Spleen (tissue), 11 donors: ENCODE results near the gene ZYX. TPM values are rescaled to one million over a fixed set of nuclear protein-coding genes. Genes with fewer than 3 reads are reported as not detected.

Source experiments
- DNase-seq: peaks from one replicate; pipeline ENCODE4 v3.0.0-alpha.2; 2020
- H3K27ac ChIP-seq, 8 donors: fragments of 200-600 bp; sonication (generic) in 7 of 8; 1 replicate in 4 of 8; 2 replicates in 4 of 8; pipeline versions ENCODE4 v1.5.0 to v1.8.0; 2016 to 2021; ENCODE audit warnings: inconsistent platforms in 4 of 8, mild to moderate bottlenecking in 4 of 8, moderate library complexity in 1 of 8
- H3K27me3 ChIP-seq, 7 donors: fragments of 200-600 bp; sonication (generic) in 6 of 7; replicated peaks in 1 of 7; 1 replicate in 4 of 7; 2 replicates in 3 of 7; pipeline versions ENCODE4 v1.5.0 to v1.8.0; 2016 to 2021; ENCODE audit warnings: inconsistent platforms in 3 of 7, mild to moderate bottlenecking in 1 of 7
- H3K36me3 ChIP-seq, 6 donors: fragments of 200-600 bp; sonication (generic) in 5 of 6; 1 replicate in 4 of 6; 2 replicates in 2 of 6; pipeline versions ENCODE4 v1.5.0 to v1.8.0; 2016 to 2021; ENCODE audit warnings: inconsistent platforms in 2 of 6
- H3K4me1 ChIP-seq, 6 donors: fragments of 200-600 bp; sonication (generic) in 5 of 6; 1 replicate in 3 of 6; 2 replicates in 3 of 6; pipeline versions ENCODE4 v1.5.0 to v1.8.0; 2016 to 2021; ENCODE audit warnings: inconsistent platforms in 3 of 6
- H3K4me3 ChIP-seq, 8 donors: fragments of 200-600 bp; sonication (generic) in 7 of 8; 1 replicate in 4 of 8; 2 replicates in 4 of 8; pipeline versions ENCODE4 v1.5.0 to v1.8.0; 2016 to 2021; ENCODE audit warnings: inconsistent platforms in 4 of 8, mild to moderate bottlenecking in 4 of 8, moderate library complexity in 2 of 8
- H3K9me3 ChIP-seq, 8 donors: fragments of 200-600 bp; sonication (generic) in 7 of 8; 1 replicate in 4 of 8; 2 replicates in 4 of 8; pipeline versions ENCODE4 v1.5.0 to v1.8.0; 2016 to 2021; ENCODE audit warnings: inconsistent platforms in 4 of 8
- POLR2A ChIP-seq, 3 donors: fragments of 450-650 bp; IDR thresholded peaks; one replicate each; pipeline ENCODE4 v1.5.1; 2017; ENCODE audit warnings: antibody characterized with exemption in 3 of 3, mild to moderate bottlenecking in 1 of 3
- POLR2AphosphoS5 ChIP-seq, 3 donors: sonication (generic); formaldehyde crosslinking; IDR thresholded peaks; one replicate each; pipeline ENCODE4 v1.5.1; 2017; ENCODE audit warnings: antibody characterized with exemption in 3 of 3
- WGBS, 5 donors: extraction: QIAGEN DNeasy Blood & Tissue Kit in 3 of 5; methylation state at CpG; one replicate each; pipeline versions ENCODE4 v1.1.5 to v1.1.7; 2013 to 2018; 5-methylcytosine and 5-hydroxymethylcytosine counted together
- intact Hi-C: fragments of 100-400 bp; cut with DNase I; formaldehyde crosslinking; loops from one replicate; pipeline ENCODE4 v1.15.0; 2023; ENCODE audit warnings: low total_unique reads
- polyA plus RNA-seq, 3 donors: library from polyadenylated mRNA; stranded (reverse); fragments of 200-250 nt; gene quantifications; one replicate each; pipeline ENCODE4 v1.2.1, GENCODE V29; 2013
- total RNA-seq, 7 donors: library from RNA; depleted of rRNA in 3 of 7; stranded (reverse); fragments of >200 nt in 3 of 7; fragmentation: NEBNext Ultra II Directional in 4 of 7; extraction: Animal tissue kit (Norgen Biotek cat#: 25700) in 4 of 7; gene quantifications; one replicate each; pipeline versions ENCODE4 v1.1.0 to v1.2.1, GENCODE V29; 2016 to 2021
- TF ChIP-seq, protein P1 (sequence below), 11 experiments: fragments of 200-600 bp in 7 of 11; fragments of 450-650 bp in 4 of 11; sonication (generic) in 4 of 11; IDR thresholded peaks in 8 of 11; conservative IDR thresholded peaks in 3 of 11; 1 replicate in 7 of 11; 2 replicates in 4 of 11; pipeline versions ENCODE4 v1.4.0 to v1.8.0; 2016 to 2021; ENCODE audit warnings: antibody characterized with exemption in 11 of 11, inconsistent platforms in 4 of 11, mild to moderate bottlenecking in 1 of 11
- donor health status: healthy with polysubstance abuse.
- donor health status: DM: no; HTN: no; CAD: no; lungs with moderate emphysema.
- donor health status: DM: no; HTN: no; CAD: no.
- donor health status: Bipolar disorder and iron deficiency.
- donor health status: healthy.
- donor health status: DM: no; HTN: no; CAD: no.
- donor health status: DM: yes; HTN: yes; CAD: no.

Gene ZYX
- total and polyA plus RNA-seq, 10 donors, result 50.3 to 439 (median 187) TPM

DNA sequence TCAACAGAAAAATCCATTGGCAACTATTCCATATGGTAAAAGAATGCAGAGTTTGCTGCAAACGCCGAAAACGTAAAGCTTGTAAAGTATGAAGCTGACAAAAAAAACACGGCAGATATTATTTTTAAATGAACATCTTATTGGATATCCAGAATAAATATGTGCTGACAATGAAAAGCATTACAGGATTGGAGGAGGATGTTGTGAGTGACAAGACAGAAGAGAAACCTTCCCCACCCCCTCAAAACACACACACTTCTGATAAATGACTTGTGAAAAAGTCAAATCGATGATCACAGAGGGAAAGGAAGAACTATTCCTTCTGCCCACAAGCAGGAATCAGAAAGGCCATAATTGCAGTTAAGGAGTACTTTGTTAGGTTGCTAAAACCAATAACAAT lies 33.2 kb upstream of the ZYX start:
- H3K27ac ChIP-seq, result no peak overlapping the region
- no peaks in the 10 kb centered on the region for H3K9me3 ChIP-seq
- intact Hi-C loops, result no loop called here
- H3K36me3 ChIP-seq, result no peaks in the 10 kb centered on the region
- H3K4me1 ChIP-seq, result peaks cover 0 to 12% (median 10%) of the 10 kb centered on the region in 6 donors
- 63 to 73% (median 66%) methylated on average over 5 of the region's 5 CpGs for WGBS, 5 donors
- no peak for TF ChIP-seq POLR2AphosphoS5 (IDR thresholded peaks at IDR 0.05)
- no peak for TF ChIP-seq POLR2A (IDR thresholded peaks at IDR 0.05)
- TF ChIP-seq, protein P1, sequence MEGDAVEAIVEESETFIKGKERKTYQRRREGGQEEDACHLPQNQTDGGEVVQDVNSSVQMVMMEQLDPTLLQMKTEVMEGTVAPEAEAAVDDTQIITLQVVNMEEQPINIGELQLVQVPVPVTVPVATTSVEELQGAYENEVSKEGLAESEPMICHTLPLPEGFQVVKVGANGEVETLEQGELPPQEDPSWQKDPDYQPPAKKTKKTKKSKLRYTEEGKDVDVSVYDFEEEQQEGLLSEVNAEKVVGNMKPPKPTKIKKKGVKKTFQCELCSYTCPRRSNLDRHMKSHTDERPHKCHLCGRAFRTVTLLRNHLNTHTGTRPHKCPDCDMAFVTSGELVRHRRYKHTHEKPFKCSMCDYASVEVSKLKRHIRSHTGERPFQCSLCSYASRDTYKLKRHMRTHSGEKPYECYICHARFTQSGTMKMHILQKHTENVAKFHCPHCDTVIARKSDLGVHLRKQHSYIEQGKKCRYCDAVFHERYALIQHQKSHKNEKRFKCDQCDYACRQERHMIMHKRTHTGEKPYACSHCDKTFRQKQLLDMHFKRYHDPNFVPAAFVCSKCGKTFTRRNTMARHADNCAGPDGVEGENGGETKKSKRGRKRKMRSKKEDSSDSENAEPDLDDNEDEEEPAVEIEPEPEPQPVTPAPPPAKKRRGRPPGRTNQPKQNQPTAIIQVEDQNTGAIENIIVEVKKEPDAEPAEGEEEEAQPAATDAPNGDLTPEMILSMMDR (IDR thresholded peaks at IDR 0.05 in 8 of 11, conservative IDR thresholded peaks at IDR 0.05 in 3 of 11), result no peak
- H3K27me3 ChIP-seq, result peaks cover 0 to 36% (median 8%) of the 10 kb centered on the region in 7 donors
- no peak for DNase-seq
- no peak overlapping the region for H3K4me3 ChIP-seq

DNA sequence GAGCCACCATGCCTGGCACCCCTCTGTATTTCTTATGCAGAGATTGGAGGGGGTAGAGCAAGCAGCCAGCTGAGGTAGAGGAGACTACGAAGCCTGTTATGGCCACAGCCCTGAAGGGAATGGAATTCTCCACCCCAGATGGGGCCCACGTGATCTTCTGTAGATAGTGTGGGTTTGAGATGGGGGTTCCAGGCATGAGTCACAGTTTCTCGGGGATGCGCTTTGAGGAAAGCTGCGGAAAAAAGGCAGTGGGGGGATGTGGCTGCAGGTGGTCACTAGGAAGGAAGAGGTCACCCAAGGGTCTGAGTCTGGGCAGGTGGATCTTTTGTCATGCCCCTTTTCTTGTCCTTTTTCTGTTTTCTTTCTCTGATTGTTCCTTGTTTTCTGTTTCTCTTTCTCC lies 30.1 kb upstream of the ZYX start:
- no peaks in the 10 kb centered on the region for H3K36me3 ChIP-seq
- H3K27ac ChIP-seq, result no peak overlapping the region
- peaks cover 0 to 26% (median 0%) of the 10 kb centered on the region in 7 donors for H3K27me3 ChIP-seq
- TF ChIP-seq, protein P1 (IDR thresholded peaks at IDR 0.05 in 8 of 11, conservative IDR thresholded peaks at IDR 0.05 in 3 of 11), result no peak
- TF ChIP-seq POLR2AphosphoS5 (IDR thresholded peaks at IDR 0.05), result no peak
- TF ChIP-seq POLR2A (IDR thresholded peaks at IDR 0.05), result no peak
- intact Hi-C loops, result no loop called here
- H3K4me1 ChIP-seq, result no peaks in the 10 kb centered on the region
- H3K9me3 ChIP-seq, result no peaks in the 10 kb centered on the region
- DNase-seq, result no peak
- H3K4me3 ChIP-seq, result no peak overlapping the region
- 75 to 85% (median 77%) methylated on average over 5 of the region's 5 CpGs for WGBS, 5 donors

DNA sequence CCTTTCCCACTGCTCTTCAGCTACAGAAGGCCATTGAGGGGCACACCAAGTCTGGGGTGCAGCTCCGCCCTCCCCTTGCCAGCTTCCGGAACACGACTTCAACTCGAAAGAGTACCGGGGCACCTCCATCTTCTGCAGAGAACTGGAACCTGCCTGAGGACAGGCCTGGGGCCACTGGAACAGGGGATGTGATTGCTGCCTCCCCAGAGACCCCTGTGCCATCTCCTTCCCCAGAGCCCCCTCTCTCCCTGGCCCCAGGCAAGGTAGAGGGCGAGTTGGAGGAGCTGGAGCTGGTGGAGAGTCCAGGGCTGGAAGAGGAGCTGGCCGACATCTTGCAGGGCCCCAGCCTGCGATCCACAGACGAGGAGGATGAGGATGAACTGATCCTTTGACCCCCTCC lies 29.6 kb upstream of the ZYX start:
- Histone ChIP-seq H3K9me3 (no peaks in the 10 kb centered on the region), H3K27ac (no peak overlapping the region), H3K27me3 (peaks cover 0 to 21% (median 0%) of the 10 kb centered on the region in 7 donors), H3K36me3 (no peaks in the 10 kb centered on the region), H3K4me1 (no peaks in the 10 kb centered on the region), H3K4me3 (no peak overlapping the region)
- 80 to 93% (median 88%) methylated on average over 9 of the region's 9 CpGs for WGBS, 5 donors
- TF ChIP-seq POLR2A (IDR thresholded peaks at IDR 0.05), result no peak
- no peak for TF ChIP-seq POLR2AphosphoS5 (IDR thresholded peaks at IDR 0.05)
- TF ChIP-seq, protein P1 (IDR thresholded peaks at IDR 0.05 in 8 of 11, conservative IDR thresholded peaks at IDR 0.05 in 3 of 11), result no peak
- intact Hi-C loops, result no loop called here
- no peak for DNase-seq

DNA sequence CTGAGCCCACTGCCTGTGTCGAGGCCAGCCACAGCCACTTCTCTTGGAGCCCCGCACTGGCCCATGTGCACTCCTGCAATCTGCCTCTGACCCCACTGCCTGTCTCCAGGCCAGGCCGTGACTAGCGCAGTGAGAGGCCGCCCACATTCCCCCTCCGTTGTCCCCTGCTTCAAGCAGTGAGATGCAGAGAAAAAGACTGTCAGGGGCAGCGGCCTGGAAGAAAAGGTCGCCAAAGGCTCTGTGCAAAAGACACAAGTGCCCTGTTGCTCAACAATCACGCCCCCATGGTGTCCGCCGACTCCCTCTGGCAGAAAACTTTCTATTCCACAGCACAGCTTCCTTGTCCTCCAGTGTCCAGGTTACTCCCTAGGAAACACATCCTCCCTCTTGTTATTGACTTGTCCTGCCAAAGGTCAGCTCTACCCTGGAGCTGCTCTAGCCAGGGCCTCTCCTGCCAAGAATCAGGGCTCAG lies 28.6 kb upstream of the ZYX start:
- H3K4me3 ChIP-seq, result no peak overlapping the region
- H3K27me3 ChIP-seq, result peaks cover 0 to 19% (median 0%) of the 10 kb centered on the region in 7 donors
- TF ChIP-seq POLR2A (IDR thresholded peaks at IDR 0.05), result no peak
- TF ChIP-seq, protein P1 (IDR thresholded peaks at IDR 0.05 in 8 of 11, conservative IDR thresholded peaks at IDR 0.05 in 3 of 11), result no peak
- peak in 2 of 3 donors; percentile 45 to 61 for TF ChIP-seq POLR2AphosphoS5 (IDR thresholded peaks at IDR 0.05)
- intact Hi-C loops, result no loop called here
- no peak for DNase-seq
- no peaks in the 10 kb centered on the region for H3K9me3 ChIP-seq
- no peaks in the 10 kb centered on the region for H3K36me3 ChIP-seq
- no peaks in the 10 kb centered on the region for H3K4me1 ChIP-seq
- 74 to 83% (median 78%) methylated on average over 11 of the region's 11 CpGs for whole genome bisulfite sequencing, 5 donors
- no peak overlapping the region for H3K27ac ChIP-seq
